SK-N-SH (cell line): ENCODE data around the gene SHE. TPM values are rescaled to one million over a fixed set of nuclear protein-coding genes. Genes with fewer than 3 reads are reported as not detected.

Experiments
- CTCF ChIA-PET: fragments of 300-600, 350-600 bp; formaldehyde crosslinking; extraction: SDS; loops from one replicate; lab custom pipeline; 2021; lab: Yijun Ruan, JAX
- POLR2A ChIA-PET: fragments of 350-600 bp; sonication (Branson Sonifier 250); formaldehyde crosslinking; extraction: SDS; loops from one replicate; lab custom pipeline; 2020; ENCODE audit warnings: antibody characterized with exemption, inconsistent platforms; lab: Yijun Ruan, JAX
- DNase-seq: peaks from one replicate; pipeline ENCODE4 v3.0.0; 2012
- H2AFZ ChIP-seq: fragments of 200-600 bp; sonication (generic); 2 replicates; pipeline ENCODE4 v1.8.1; 2016; ENCODE audit warnings: antibody characterized with exemption, mild to moderate bottlenecking, low read depth
- H3F3A ChIP-seq: fragments of 200-600 bp; sonication (generic); replicated peaks from 2 replicates; pipeline ENCODE3; 2016; ENCODE audit warnings: antibody characterized with exemption, mild to moderate bottlenecking; ENCODE audit not compliant: insufficient read depth
- H3K27ac ChIP-seq, 2 experiments: fragments of 200-500 bp in 1 of 2; fragments of 200-600 bp in 1 of 2; sonication (Bioruptor generic) in 1 of 2; sonication (generic), shearing (Covaris generic) in 1 of 2; 2 replicates each; pipeline versions ENCODE4 v1.5.1 to v1.6.1; 2014 to 2016; ENCODE audit warnings: low read depth in 2 of 2, inconsistent platforms in 1 of 2, low read length in 1 of 2, mild to moderate bottlenecking in 1 of 2, mixed read lengths in 1 of 2
- H3K27me3 ChIP-seq: fragments of 200-600 bp; sonication (generic), shearing (Covaris generic); 2 replicates; pipeline ENCODE4 v1.6.1; 2016; ENCODE audit warnings: mixed run types; ENCODE audit not compliant: insufficient read depth
- H3K36me3 ChIP-seq, 2 experiments: fragments of 200-500 bp in 1 of 2; fragments of 200-600 bp in 1 of 2; sonication (Bioruptor generic) in 1 of 2; sonication (generic) in 1 of 2; replicated peaks in 1 of 2; 2 replicates each; pipeline versions ENCODE3 to v1.5.1; 2014 to 2016; ENCODE audit warnings: low read length in 1 of 2, mild to moderate bottlenecking in 1 of 2; ENCODE audit not compliant: insufficient read depth in 2 of 2, control insufficient read depth in 1 of 2
- H3K4me1 ChIP-seq, 2 experiments: fragments of 200-500 bp in 1 of 2; fragments of 200-600 bp in 1 of 2; sonication (Bioruptor generic) in 1 of 2; sonication (generic), shearing (Covaris generic) in 1 of 2; 2 replicates each; pipeline versions ENCODE4 v1.5.1 to v1.6.1; 2014 to 2016; ENCODE audit warnings: low read depth in 1 of 2, low read length in 1 of 2, mixed run types in 1 of 2; ENCODE audit not compliant: insufficient read depth in 2 of 2, control insufficient read depth in 1 of 2
- H3K4me2 ChIP-seq: fragments of 200-600 bp; sonication (generic), shearing (Covaris generic); 2 replicates; pipeline ENCODE4 v1.6.1; 2017; ENCODE audit warnings: mixed run types
- H3K4me3 ChIP-seq, 2 experiments: fragments of 200-500 bp in 1 of 2; fragments of 200-600 bp in 1 of 2; sonication (Bioruptor generic) in 1 of 2; sonication (generic), shearing (Covaris generic) in 1 of 2; 2 replicates each; pipeline versions ENCODE4 v1.5.1 to v1.8.1; 2014 to 2016; ENCODE audit warnings: low read depth in 2 of 2, inconsistent platforms in 1 of 2, low read length in 1 of 2, mild to moderate bottlenecking in 1 of 2, mixed read lengths in 1 of 2, moderate library complexity in 1 of 2
- H3K79me2 ChIP-seq: fragments of 200-600 bp; sonication (generic); 2 replicates; pipeline ENCODE4 v1.8.1; 2017; ENCODE audit warnings: mild to moderate bottlenecking; ENCODE audit not compliant: insufficient read depth
- H3K9ac ChIP-seq: fragments of 200-600 bp; sonication (generic); 2 replicates; pipeline ENCODE4 v1.6.1; 2017; ENCODE audit warnings: mixed run types
- H3K9me2 ChIP-seq: fragments of 200-600 bp; sonication (generic); 2 replicates; pipeline ENCODE4 v1.6.1; 2017; ENCODE audit warnings: mixed run types
- H3K9me3 ChIP-seq: fragments of 200-600 bp; sonication (generic); 2 replicates; pipeline ENCODE4 v1.6.1; 2017; ENCODE audit warnings: mixed run types, mild to moderate bottlenecking, moderate library complexity
- H4K20me1 ChIP-seq: fragments of 200-600 bp; sonication (generic); 2 replicates; pipeline ENCODE4 v1.6.1; 2017; ENCODE audit warnings: mild to moderate bottlenecking, mixed run types; ENCODE audit not compliant: insufficient read depth
- EP300 ChIP-seq, 2 experiments: IDR thresholded peaks; 2 replicates each; pipeline versions ENCODE4 v1.4.0 to v1.6.1; 2012; ENCODE audit warnings: borderline replicate concordance in 1 of 2, low read depth in 1 of 2, low read length in 1 of 2
- EZH2phosphoT487 ChIP-seq: fragments of 200-600 bp; sonication (generic); IDR thresholded peaks from 2 replicates; pipeline ENCODE4 v1.6.1; 2017; ENCODE audit warnings: low read depth, mixed run types, mild to moderate bottlenecking, antibody characterized with exemption, moderate library complexity, borderline replicate concordance
- GABPA ChIP-seq: IDR thresholded peaks from 2 replicates; pipeline ENCODE4 v1.4.0; 2012; ENCODE audit warnings: low read depth, mild to moderate bottlenecking
- JUND ChIP-seq: IDR thresholded peaks from 2 replicates; pipeline ENCODE4 v1.4.0; 2012
- MEF2A ChIP-seq: IDR thresholded peaks from 2 replicates; pipeline ENCODE4 v1.4.0; 2012; ENCODE audit warnings: low read depth, borderline replicate concordance
- MXI1 ChIP-seq: IDR thresholded peaks from 2 replicates; pipeline ENCODE4 v1.6.1; 2012; ENCODE audit warnings: mild to moderate bottlenecking, low read depth, low read length, improper control_type of control experiment
- RAD21 ChIP-seq: IDR thresholded peaks from 2 replicates; pipeline ENCODE4 v1.6.1; 2012; ENCODE audit warnings: mild to moderate bottlenecking, low read length
- RCOR1 ChIP-seq: fragments of 150-350 bp; IDR thresholded peaks from 2 replicates; pipeline ENCODE4 v1.6.1; 2017; ENCODE audit warnings: antibody characterized with exemption, low read length
- SIN3A ChIP-seq: IDR thresholded peaks from 2 replicates; pipeline ENCODE4 v1.6.1; 2012; ENCODE audit warnings: low read depth, mild to moderate bottlenecking, low read length, moderate library complexity, borderline replicate concordance
- SMC3 ChIP-seq: IDR thresholded peaks from 2 replicates; pipeline ENCODE4 v1.6.1; 2012; ENCODE audit warnings: low read depth, low read length, improper control_type of control experiment
- TAF1 ChIP-seq: IDR thresholded peaks from 2 replicates; pipeline ENCODE4 v1.6.1; 2012; ENCODE audit warnings: low read depth, mild to moderate bottlenecking, low read length, moderate library complexity, borderline replicate concordance
- WGBS: methylation state at CpG from one replicate; pipeline ENCODE4 v1.1.6; 2017; ENCODE audit warnings: low lambda C conversion rate; 5-methylcytosine and 5-hydroxymethylcytosine counted together
- polyA plus RNA-seq, 3 experiments: library from polyadenylated mRNA; depleted of rRNA; stranded (reverse); fragments of >200 nt; gene quantifications; 2 replicates each; pipeline ENCODE4 v1.2.3, GENCODE V29; 2012
- TF ChIP-seq, protein P1 (sequence below): fragments of 200-600 bp; sonication (generic); IDR thresholded peaks from 2 replicates; pipeline ENCODE4 v1.6.1; 2017; ENCODE audit warnings: antibody characterized with exemption, mild to moderate bottlenecking, moderate library complexity
- TF ChIP-seq, protein P2 (sequence below): IDR thresholded peaks from 2 replicates; pipeline ENCODE4 v1.4.0; 2012; ENCODE audit warnings: low read depth
- TF ChIP-seq, protein P3 (sequence below): IDR thresholded peaks from 2 replicates; pipeline ENCODE4 v1.4.0; 2012; ENCODE audit warnings: low read depth, borderline replicate concordance
- TF ChIP-seq, protein P4 (sequence below): fragments of 150-350 bp; IDR thresholded peaks from 2 replicates; pipeline ENCODE4 v1.6.1; 2016; ENCODE audit warnings: mild to moderate bottlenecking, low read depth, low read length

Gene SHE
- polyA plus RNA-seq, 1 of the 3 experiments (the other 2 are of a cell fraction), result not detected

DNA sequence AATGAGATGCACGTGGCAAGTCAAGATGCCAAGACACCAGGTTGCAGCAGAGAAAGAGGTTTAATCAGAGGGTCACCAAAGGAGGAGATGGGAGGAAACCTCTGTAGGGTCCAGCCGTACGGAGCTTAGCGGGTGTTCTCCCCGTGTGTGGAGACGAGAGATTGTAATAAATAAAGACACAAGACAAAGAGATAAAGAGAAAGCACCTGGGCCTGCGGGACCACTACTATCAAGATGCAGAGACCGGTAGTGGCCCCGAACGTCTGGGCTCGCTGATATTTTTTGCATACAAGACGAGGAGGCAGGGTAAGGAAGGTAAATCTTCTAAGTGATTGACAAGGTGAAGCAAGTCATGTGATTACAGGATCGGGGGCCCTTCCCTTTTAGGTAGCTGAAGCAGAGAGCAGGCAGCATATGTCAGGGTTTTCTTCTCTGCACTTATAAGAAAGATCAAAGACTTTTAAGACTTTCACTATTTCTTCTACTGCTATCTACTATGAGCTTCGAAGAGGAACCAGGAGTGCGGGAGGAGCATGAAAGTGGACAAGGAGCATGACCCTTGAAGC, 41.4 kb downstream of the SHE start:
- no peaks in the 10 kb centered on the region for H4K20me1 ChIP-seq
- no peak overlapping the region for H3K4me2 ChIP-seq
- TF ChIP-seq JUND (no peak), EP300 (IDR thresholded peaks at IDR 0.05; ENCODE audit: borderline replicate concordance in 1 of 2, low read depth in 1 of 2, low read length in 1 of 2) (no peak), MXI1 (no peak)
- TF ChIP-seq, protein P1, sequence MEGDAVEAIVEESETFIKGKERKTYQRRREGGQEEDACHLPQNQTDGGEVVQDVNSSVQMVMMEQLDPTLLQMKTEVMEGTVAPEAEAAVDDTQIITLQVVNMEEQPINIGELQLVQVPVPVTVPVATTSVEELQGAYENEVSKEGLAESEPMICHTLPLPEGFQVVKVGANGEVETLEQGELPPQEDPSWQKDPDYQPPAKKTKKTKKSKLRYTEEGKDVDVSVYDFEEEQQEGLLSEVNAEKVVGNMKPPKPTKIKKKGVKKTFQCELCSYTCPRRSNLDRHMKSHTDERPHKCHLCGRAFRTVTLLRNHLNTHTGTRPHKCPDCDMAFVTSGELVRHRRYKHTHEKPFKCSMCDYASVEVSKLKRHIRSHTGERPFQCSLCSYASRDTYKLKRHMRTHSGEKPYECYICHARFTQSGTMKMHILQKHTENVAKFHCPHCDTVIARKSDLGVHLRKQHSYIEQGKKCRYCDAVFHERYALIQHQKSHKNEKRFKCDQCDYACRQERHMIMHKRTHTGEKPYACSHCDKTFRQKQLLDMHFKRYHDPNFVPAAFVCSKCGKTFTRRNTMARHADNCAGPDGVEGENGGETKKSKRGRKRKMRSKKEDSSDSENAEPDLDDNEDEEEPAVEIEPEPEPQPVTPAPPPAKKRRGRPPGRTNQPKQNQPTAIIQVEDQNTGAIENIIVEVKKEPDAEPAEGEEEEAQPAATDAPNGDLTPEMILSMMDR, result no peak
- TF ChIP-seq, protein P2, sequence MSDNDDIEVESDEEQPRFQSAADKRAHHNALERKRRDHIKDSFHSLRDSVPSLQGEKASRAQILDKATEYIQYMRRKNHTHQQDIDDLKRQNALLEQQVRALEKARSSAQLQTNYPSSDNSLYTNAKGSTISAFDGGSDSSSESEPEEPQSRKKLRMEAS, result no peak
- CTCF ChIA-PET, result interaction anchor here (1.0 to 6.2 kb wide), 2 partner anchors 19 to 20 kb away, joined by 3 to 36 read pairs; no protein-coding TSS in a partner anchor
- H3K4me3 ChIP-seq, result no peak overlapping the region
- 76% methylated on average over 15 of the region's 15 CpGs for WGBS
- H3K27ac ChIP-seq, result no peak overlapping the region
- no peaks in the 10 kb centered on the region for H3K36me3 ChIP-seq
- POLR2A ChIA-PET, result no interaction called here
- peaks cover 19% of the 10 kb centered on the region for H3F3A ChIP-seq
- H3K27me3 ChIP-seq, result no peaks in the 10 kb centered on the region
- peaks cover 7% of the 10 kb centered on the region in 2 experiments; a peak in 2 of 4 replicates for H3K4me1 ChIP-seq
- H3K9me3 ChIP-seq, result no peaks in the 10 kb centered on the region
- no peak overlapping the region for H2AFZ ChIP-seq
- no peak for DNase-seq
- no peaks in the 10 kb centered on the region for H3K79me2 ChIP-seq
- no peaks in the 10 kb centered on the region for H3K9me2 ChIP-seq
- no peak overlapping the region for H3K9ac ChIP-seq

DNA sequence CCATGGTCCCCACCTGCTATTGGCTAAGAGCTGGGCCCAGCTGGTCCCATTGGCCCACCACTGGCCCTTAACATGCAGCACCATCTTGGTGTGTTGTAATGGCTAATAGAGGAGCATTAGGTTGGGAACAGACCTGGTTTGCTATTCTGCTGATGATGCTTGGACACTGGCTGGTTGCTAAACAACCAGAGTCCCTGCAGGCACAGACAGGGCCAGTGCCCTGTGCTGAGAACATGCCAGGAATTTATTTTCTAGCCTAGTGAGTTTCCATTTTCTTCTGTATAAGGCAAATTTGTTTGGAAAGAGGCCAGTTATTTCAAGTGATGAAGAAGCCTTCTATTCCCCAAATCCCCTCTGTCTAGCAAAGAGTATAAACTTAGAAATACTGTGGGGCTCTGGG, 43.1 kb downstream of the SHE start:
- H4K20me1 ChIP-seq, result no peaks in the 10 kb centered on the region
- peaks cover 19% of the 10 kb centered on the region for H3F3A ChIP-seq
- CTCF ChIA-PET, result interaction anchor here (0.7 to 6.2 kb wide), 2 partner anchors 8 to 21 kb away, joined by 3 to 36 read pairs; no protein-coding TSS in a partner anchor
- no peak overlapping the region for H3K27ac ChIP-seq
- H3K36me3 ChIP-seq, result no peaks in the 10 kb centered on the region
- H2AFZ ChIP-seq, result no peak overlapping the region
- no peak overlapping the region for H3K4me2 ChIP-seq
- H3K27me3 ChIP-seq, result no peaks in the 10 kb centered on the region
- H3K9me3 ChIP-seq, result no peaks in the 10 kb centered on the region
- H3K9me2 ChIP-seq, result no peaks in the 10 kb centered on the region
- H3K4me3 ChIP-seq, result no peak overlapping the region
- H3K9ac ChIP-seq, result no peak overlapping the region
- POLR2A ChIA-PET, result no interaction called here
- no peaks in the 10 kb centered on the region for H3K79me2 ChIP-seq
- DNase-seq, result no peak
- peaks cover 7% of the 10 kb centered on the region in 2 experiments; a peak in 2 of 4 replicates for H3K4me1 ChIP-seq
- TF ChIP-seq, protein P3, sequence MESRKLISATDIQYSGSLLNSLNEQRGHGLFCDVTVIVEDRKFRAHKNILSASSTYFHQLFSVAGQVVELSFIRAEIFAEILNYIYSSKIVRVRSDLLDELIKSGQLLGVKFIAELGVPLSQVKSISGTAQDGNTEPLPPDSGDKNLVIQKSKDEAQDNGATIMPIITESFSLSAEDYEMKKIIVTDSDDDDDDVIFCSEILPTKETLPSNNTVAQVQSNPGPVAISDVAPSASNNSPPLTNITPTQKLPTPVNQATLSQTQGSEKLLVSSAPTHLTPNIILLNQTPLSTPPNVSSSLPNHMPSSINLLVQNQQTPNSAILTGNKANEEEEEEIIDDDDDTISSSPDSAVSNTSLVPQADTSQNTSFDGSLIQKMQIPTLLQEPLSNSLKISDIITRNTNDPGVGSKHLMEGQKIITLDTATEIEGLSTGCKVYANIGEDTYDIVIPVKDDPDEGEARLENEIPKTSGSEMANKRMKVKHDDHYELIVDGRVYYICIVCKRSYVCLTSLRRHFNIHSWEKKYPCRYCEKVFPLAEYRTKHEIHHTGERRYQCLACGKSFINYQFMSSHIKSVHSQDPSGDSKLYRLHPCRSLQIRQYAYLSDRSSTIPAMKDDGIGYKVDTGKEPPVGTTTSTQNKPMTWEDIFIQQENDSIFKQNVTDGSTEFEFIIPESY, result no peak
- TF ChIP-seq TAF1 (no peak), RAD21 (no peak), SIN3A (no peak), SMC3 (no peak), MXI1 (no peak), RCOR1 (no peak), MEF2A (no peak), EZH2phosphoT487 (no peak), GABPA (no peak)
- TF ChIP-seq, protein P4, sequence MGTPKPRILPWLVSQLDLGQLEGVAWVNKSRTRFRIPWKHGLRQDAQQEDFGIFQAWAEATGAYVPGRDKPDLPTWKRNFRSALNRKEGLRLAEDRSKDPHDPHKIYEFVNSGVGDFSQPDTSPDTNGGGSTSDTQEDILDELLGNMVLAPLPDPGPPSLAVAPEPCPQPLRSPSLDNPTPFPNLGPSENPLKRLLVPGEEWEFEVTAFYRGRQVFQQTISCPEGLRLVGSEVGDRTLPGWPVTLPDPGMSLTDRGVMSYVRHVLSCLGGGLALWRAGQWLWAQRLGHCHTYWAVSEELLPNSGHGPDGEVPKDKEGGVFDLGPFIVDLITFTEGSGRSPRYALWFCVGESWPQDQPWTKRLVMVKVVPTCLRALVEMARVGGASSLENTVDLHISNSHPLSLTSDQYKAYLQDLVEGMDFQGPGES, result no peak
- TF ChIP-seq, protein P1, result no peak
